Endothelial cell of umbilical vein (primary cell): ENCODE measurements around the gene KY. TPM values are rescaled to one million over a fixed set of nuclear protein-coding genes. Genes with fewer than 3 reads are reported as not detected.

Source experiments
- BruUV-seq: library from RNA; stranded (reverse); fragments of 400-500 nt; replicated peaks from 2 replicates; lab custom pipeline; 2021; lab: Mats Ljungman, UMichigan
- CTCF ChIA-PET: fragments of 300-600, 350-600 bp; sonication (Branson Sonifier 250); formaldehyde crosslinking; loops from one replicate; lab custom pipeline; 2021; ENCODE audit warnings: antibody characterized with exemption, inconsistent platforms; lab: Charles Lee
- POLR2A ChIA-PET: fragments of 300-600, 350-600 bp; sonication (Branson Sonifier 250); formaldehyde crosslinking; loops from one replicate; lab custom pipeline; 2021; ENCODE audit warnings: antibody characterized with exemption, inconsistent platforms; lab: Charles Lee
- DNase-seq: peaks from one replicate; pipeline ENCODE4 v3.0.0-alpha.2; 2011; ENCODE audit warnings: low read depth, low spot score
- FAIRE-seq: peaks from 2 replicates; lab custom pipeline; 2011; peaks lifted over from hg19 to GRCh38; lab: Jason Lieb, UNC
- H2AFZ ChIP-seq: 2 replicates; pipeline ENCODE4 v1.6.0; 2012; ENCODE audit warnings: low read depth, low read length, control low read depth, inconsistent platforms
- H3K27ac ChIP-seq: 2 replicates; pipeline ENCODE4 v1.5.1; 2011; ENCODE audit warnings: low read depth, mild to moderate bottlenecking, control low read depth, low read length, moderate library complexity; ENCODE audit not compliant: insufficient read depth
- H3K27me3 ChIP-seq, 2 experiments: 2 replicates each; pipeline versions ENCODE4 v1.6.0 to v1.6.1; 2011; ENCODE audit warnings: low read length in 2 of 2, mixed read lengths in 1 of 2; ENCODE audit not compliant: control insufficient read depth in 2 of 2, insufficient read depth in 2 of 2
- H3K36me3 ChIP-seq, 2 experiments: 2 replicates in 1 of 2; 3 replicates in 1 of 2; pipeline ENCODE4 v1.5.1; 2011; ENCODE audit warnings: low read length in 2 of 2, mild to moderate bottlenecking in 1 of 2, moderate library complexity in 1 of 2; ENCODE audit not compliant: control insufficient read depth in 2 of 2, insufficient read depth in 2 of 2; ENCODE audit errors: extremely low read depth in 1 of 2
- H3K4me1 ChIP-seq: 3 replicates; pipeline ENCODE4 v1.5.1; 2011; ENCODE audit warnings: mild to moderate bottlenecking, low read length; ENCODE audit not compliant: control insufficient read depth, insufficient read depth; ENCODE audit errors: extremely low read depth
- H3K4me2 ChIP-seq: 2 replicates; pipeline ENCODE4 v1.6.1; 2011; ENCODE audit warnings: low read length, control low read depth, mixed read lengths; ENCODE audit not compliant: insufficient read depth
- H3K4me3 ChIP-seq, 3 experiments: fragments of 200-600 bp in 1 of 3; sonication (generic), shearing (Covaris generic) in 1 of 3; replicated peaks in 1 of 3; 2 replicates each; pipeline ENCODE4 v1.5.1; 2011 to 2016; ENCODE audit warnings: control low read depth in 3 of 3, low read length in 3 of 3, mild to moderate bottlenecking in 2 of 3, inconsistent platforms in 1 of 3, low read depth in 1 of 3, moderate library complexity in 1 of 3; ENCODE audit not compliant: insufficient read depth in 1 of 3
- H3K79me2 ChIP-seq: 2 replicates; pipeline ENCODE4 v1.6.0; 2012; ENCODE audit warnings: low read length, inconsistent platforms; ENCODE audit not compliant: control insufficient read depth, insufficient read depth
- H3K9ac ChIP-seq: replicated peaks from 2 replicates; pipeline ENCODE3; 2011; ENCODE audit warnings: low read length, control low read depth; ENCODE audit not compliant: insufficient read depth; ENCODE audit errors: extremely low read depth
- H3K9me1 ChIP-seq: replicated peaks from 3 replicates; pipeline ENCODE4 v1.6.0; 2011; ENCODE audit warnings: mild to moderate bottlenecking, low read length; ENCODE audit not compliant: control insufficient read depth, insufficient read depth; ENCODE audit errors: extremely low read depth
- H3K9me3 ChIP-seq: replicated peaks from 2 replicates; pipeline ENCODE4 v1.5.1; 2012; ENCODE audit warnings: low read length, inconsistent platforms; ENCODE audit not compliant: control insufficient read depth, insufficient read depth
- H4K20me1 ChIP-seq: replicated peaks from 2 replicates; pipeline ENCODE3; 2011; ENCODE audit warnings: mild to moderate bottlenecking, low read length; ENCODE audit not compliant: control insufficient read depth, insufficient read depth; ENCODE audit errors: extremely low read depth
- FOS ChIP-seq: IDR thresholded peaks from 2 replicates; pipeline ENCODE4 v1.6.1; 2011; ENCODE audit warnings: mild to moderate bottlenecking, low read length, moderate library complexity, borderline replicate concordance; ENCODE audit not compliant: insufficient read depth
- GATA2 ChIP-seq: IDR thresholded peaks from 2 replicates; pipeline ENCODE4 v1.7.0; 2011; ENCODE audit warnings: low read depth, mild to moderate bottlenecking, moderate library complexity, mixed read lengths, low read length; ENCODE audit not compliant: insufficient read length, insufficient read depth
- JUN ChIP-seq: IDR thresholded peaks from 2 replicates; pipeline ENCODE4 v1.6.1; 2011; ENCODE audit warnings: borderline replicate concordance, low read depth; ENCODE audit not compliant: insufficient read length, insufficient read depth
- MYC ChIP-seq: IDR thresholded peaks from one replicate; pipeline ENCODE4 v1.6.1; 2011; ENCODE audit warnings: mild to moderate bottlenecking, low read depth, low read length
- POLR2AphosphoS5 ChIP-seq: IDR thresholded peaks from 2 replicates; pipeline ENCODE4 v1.6.1; 2012; ENCODE audit warnings: low read depth, mild to moderate bottlenecking, control low read depth, low read length, moderate library complexity; ENCODE audit not compliant: insufficient read depth
- dilution Hi-C: fragments of 300-500 bp; cut with MboI; formaldehyde crosslinking; loops from one replicate; pipeline ENCODE4 v1.15.0; 2019; ENCODE audit warnings: low sequenced_read_pairs; ENCODE audit not compliant: extremely low pct_ligation_motif_present
- intact Hi-C: fragments of 100-400 bp; cut with micrococcal nuclease; formaldehyde crosslinking; loops from one replicate; pipeline ENCODE4 v1.10.0; 2022
- polyA plus RNA-seq, 4 experiments: library from polyadenylated mRNA; depleted of rRNA in 3 of 4; stranded (reverse) in 3 of 4; unstranded in 1 of 4; fragments of >200 nt; gene quantifications; 2 replicates each; pipeline versions ENCODE4 v1.2.1 to v1.2.3, GENCODE V29; 2011 to 2012; ENCODE audit warnings: missing spikeins in 1 of 4
- total RNA-seq: library from RNA; stranded (reverse); gene quantifications from 2 replicates; pipeline ENCODE4 v1.2.3, GENCODE V29; 2021
- TF ChIP-seq, protein P1 (sequence below), 2 donors: IDR thresholded peaks; 1 replicate in 1 of 2; 2 replicates in 1 of 2; pipeline ENCODE4 v1.5.1; 2011; ENCODE audit warnings: low read length in 2 of 2, mild to moderate bottlenecking in 2 of 2, moderate library complexity in 2 of 2, control low read depth in 1 of 2, inconsistent platforms in 1 of 2, low read depth in 1 of 2; ENCODE audit not compliant: insufficient read depth in 1 of 2; ENCODE audit errors: extremely low read depth in 1 of 2

Gene KY
- total and polyA plus RNA-seq, 2 donors (not counting 3 experiments of a cell fraction or from before 2014, with no cell fraction given): not detected

DNA sequence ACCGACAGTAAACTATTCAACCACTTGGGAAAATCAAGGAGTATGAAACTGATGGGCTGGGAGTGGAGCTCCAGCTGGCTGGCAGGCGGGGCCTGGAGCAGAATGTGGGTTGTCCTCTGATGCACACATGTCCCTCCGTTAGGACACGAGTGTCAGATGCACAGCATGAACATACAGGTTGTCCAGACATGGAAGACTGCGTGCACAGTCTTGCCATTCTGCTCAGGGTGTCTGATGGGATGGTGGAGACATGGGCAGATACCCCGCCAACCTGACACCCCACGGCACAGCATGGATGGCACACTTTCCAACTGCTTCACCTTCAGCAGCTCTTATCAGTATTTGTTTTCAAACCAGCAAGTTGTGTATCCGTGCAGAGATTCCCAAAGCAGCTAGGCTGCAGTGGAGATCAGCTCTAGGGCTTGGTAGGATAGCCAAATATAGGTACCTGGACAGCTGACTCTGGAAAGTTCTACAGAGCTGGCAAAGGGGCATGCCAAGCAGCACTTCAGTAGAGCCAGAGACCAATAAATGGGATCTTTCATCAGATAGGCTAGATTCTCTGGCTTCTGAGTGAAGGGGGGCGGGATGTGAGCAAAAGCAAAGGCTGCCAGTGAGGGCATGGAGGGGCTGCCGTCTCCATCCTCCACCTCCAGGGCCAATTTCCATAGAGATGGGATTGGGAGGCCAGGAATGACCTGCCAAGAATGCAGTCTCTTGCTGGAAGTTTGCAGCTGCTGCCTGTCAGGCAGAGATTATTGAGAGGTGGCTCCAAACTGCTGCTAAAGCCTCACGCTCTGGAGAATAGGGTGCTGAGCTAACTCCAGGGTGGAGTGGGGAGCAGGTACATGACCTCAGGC is 47.2 kb upstream of the KY start:
- H3K9me3 ChIP-seq: no peaks in the 10 kb centered on the region
- no peak overlapping the region for H3K9ac ChIP-seq
- H3K4me1 ChIP-seq: no peaks in the 10 kb centered on the region
- H4K20me1 ChIP-seq: no peaks in the 10 kb centered on the region
- FAIRE-seq: no peak
- BruUV-seq: no TSS peak
- TF ChIP-seq GATA2 (no peak), FOS (no peak), MYC (no peak), POLR2AphosphoS5 (no peak), JUN (no peak)
- TF ChIP-seq, protein P1, sequence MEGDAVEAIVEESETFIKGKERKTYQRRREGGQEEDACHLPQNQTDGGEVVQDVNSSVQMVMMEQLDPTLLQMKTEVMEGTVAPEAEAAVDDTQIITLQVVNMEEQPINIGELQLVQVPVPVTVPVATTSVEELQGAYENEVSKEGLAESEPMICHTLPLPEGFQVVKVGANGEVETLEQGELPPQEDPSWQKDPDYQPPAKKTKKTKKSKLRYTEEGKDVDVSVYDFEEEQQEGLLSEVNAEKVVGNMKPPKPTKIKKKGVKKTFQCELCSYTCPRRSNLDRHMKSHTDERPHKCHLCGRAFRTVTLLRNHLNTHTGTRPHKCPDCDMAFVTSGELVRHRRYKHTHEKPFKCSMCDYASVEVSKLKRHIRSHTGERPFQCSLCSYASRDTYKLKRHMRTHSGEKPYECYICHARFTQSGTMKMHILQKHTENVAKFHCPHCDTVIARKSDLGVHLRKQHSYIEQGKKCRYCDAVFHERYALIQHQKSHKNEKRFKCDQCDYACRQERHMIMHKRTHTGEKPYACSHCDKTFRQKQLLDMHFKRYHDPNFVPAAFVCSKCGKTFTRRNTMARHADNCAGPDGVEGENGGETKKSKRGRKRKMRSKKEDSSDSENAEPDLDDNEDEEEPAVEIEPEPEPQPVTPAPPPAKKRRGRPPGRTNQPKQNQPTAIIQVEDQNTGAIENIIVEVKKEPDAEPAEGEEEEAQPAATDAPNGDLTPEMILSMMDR (IDR thresholded peaks at IDR 0.05; ENCODE audit: extremely low read depth in 1 of 2, insufficient read depth in 1 of 2, low read depth in 1 of 2, low read length in 2 of 2): no peak
- H2AFZ ChIP-seq: no peak overlapping the region
- H3K36me3 ChIP-seq: no peaks in the 10 kb centered on the region
- no peak overlapping the region for H3K4me3 ChIP-seq
- no peaks in the 10 kb centered on the region for H3K9me1 ChIP-seq
- H3K79me2 ChIP-seq: no peaks in the 10 kb centered on the region
- H3K27me3 ChIP-seq: peaks cover 1 to 5% of the 10 kb centered on the region in 2 experiments
- POLR2A ChIA-PET: no interaction called here
- CTCF ChIA-PET: interaction anchor here (0.6 to 1.1 kb wide), 2 partner anchors 28 to 57 kb away, joined by 3 read pairs; no protein-coding TSS in a partner anchor
- no peak overlapping the region for H3K27ac ChIP-seq
- no peak for DNase-seq
- dilution Hi-C loops (no loop called here), intact Hi-C loops (no loop called here)
- no peak overlapping the region for H3K4me2 ChIP-seq
